BJ (cell line): ENCODE measurements around the gene MYRFL. TPM values are rescaled to one million over a fixed set of nuclear protein-coding genes. Genes with fewer than 3 reads are reported as not detected.

Experiments
- CTCF ChIA-PET: fragments of 350-600 bp; formaldehyde crosslinking; extraction: SDS; loops from one replicate; lab custom pipeline; 2021; ENCODE audit warnings: antibody characterized with exemption, inconsistent platforms; lab: Yijun Ruan, JAX
- POLR2A ChIA-PET: fragments of 300-600 bp; sonication (Branson Sonifier 250); formaldehyde crosslinking; extraction: SDS; loops from one replicate; lab custom pipeline; 2021; ENCODE audit warnings: antibody characterized with exemption; lab: Charles Lee
- DNase-seq: peaks from one replicate; pipeline ENCODE4 v3.0.0-alpha.2; 2011; ENCODE audit warnings: low read depth
- H3K27me3 ChIP-seq: 2 replicates; pipeline ENCODE4 v1.6.0; 2011; ENCODE audit warnings: low read length; ENCODE audit not compliant: control insufficient read depth, insufficient read depth
- H3K36me3 ChIP-seq: 2 replicates; pipeline ENCODE4 v1.5.1; 2011; ENCODE audit warnings: low read length; ENCODE audit not compliant: control insufficient read depth, insufficient read depth
- H3K4me3 ChIP-seq: 2 replicates; pipeline ENCODE4 v1.5.1; 2011; ENCODE audit warnings: low read depth, mild to moderate bottlenecking, control low read depth, low read length
- polyA plus RNA-seq: library from polyadenylated mRNA; depleted of rRNA; stranded (reverse); fragments of >200 nt; gene quantifications from 2 replicates; pipeline ENCODE4 v1.2.3, GENCODE V29; 2011
- TF ChIP-seq, protein P1 (sequence below): IDR thresholded peaks from 2 replicates; pipeline ENCODE4 v1.5.1; 2011; ENCODE audit warnings: low read depth, mild to moderate bottlenecking, control low read depth, inconsistent platforms, low read length, moderate library complexity; ENCODE audit not compliant: insufficient read depth

Gene MYRFL
- polyA plus RNA-seq, 1 experiment = not detected

- CTCF ChIA-PET = interaction anchor here (0.7 to 1.0 kb wide), 2 partner anchors 68 to 99 kb away, joined by 3 read pairs; no protein-coding TSS in a partner anchor
- POLR2A ChIA-PET = no interaction called here
- no peaks in the 10 kb centered on the region for H3K36me3 ChIP-seq
- TF ChIP-seq, protein P1, sequence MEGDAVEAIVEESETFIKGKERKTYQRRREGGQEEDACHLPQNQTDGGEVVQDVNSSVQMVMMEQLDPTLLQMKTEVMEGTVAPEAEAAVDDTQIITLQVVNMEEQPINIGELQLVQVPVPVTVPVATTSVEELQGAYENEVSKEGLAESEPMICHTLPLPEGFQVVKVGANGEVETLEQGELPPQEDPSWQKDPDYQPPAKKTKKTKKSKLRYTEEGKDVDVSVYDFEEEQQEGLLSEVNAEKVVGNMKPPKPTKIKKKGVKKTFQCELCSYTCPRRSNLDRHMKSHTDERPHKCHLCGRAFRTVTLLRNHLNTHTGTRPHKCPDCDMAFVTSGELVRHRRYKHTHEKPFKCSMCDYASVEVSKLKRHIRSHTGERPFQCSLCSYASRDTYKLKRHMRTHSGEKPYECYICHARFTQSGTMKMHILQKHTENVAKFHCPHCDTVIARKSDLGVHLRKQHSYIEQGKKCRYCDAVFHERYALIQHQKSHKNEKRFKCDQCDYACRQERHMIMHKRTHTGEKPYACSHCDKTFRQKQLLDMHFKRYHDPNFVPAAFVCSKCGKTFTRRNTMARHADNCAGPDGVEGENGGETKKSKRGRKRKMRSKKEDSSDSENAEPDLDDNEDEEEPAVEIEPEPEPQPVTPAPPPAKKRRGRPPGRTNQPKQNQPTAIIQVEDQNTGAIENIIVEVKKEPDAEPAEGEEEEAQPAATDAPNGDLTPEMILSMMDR = no peak
- no peak for DNase-seq
- H3K4me3 ChIP-seq = no peak overlapping the region
- H3K27me3 ChIP-seq = peaks cover 1% of the 10 kb centered on the region
Measured at GRCh38 chr12:69999561-69999960, 174.5 kb downstream of the MYRFL start.

GRCh38 chr12:70002097-70002911, 177.3 kb downstream of the MYRFL start:
- TF ChIP-seq, protein P1 = no peak
- Histone ChIP-seq H3K4me3 (no peak overlapping the region), H3K36me3 (no peaks in the 10 kb centered on the region), H3K27me3 (peaks cover 1% of the 10 kb centered on the region)
- ChIA-PET POLR2A (interaction anchor here (0.6 kb wide), 1 partner anchor 185 kb away, joined by 3 read pairs; no protein-coding TSS in a partner anchor), CTCF (interaction anchor here (0.6 to 0.9 kb wide), 3 partner anchors 14 to 574 kb away, joined by 3 read pairs; no protein-coding TSS in a partner anchor)
- no peak for DNase-seq

GRCh38 chr12:70002912-70003255, 177.9 kb downstream of the MYRFL start:
- no peaks in the 10 kb centered on the region for H3K36me3 ChIP-seq
- TF ChIP-seq, protein P1 = no peak
- no peak for DNase-seq
- ChIA-PET POLR2A (no interaction called here), CTCF (interaction anchor here (0.6 to 0.9 kb wide), 3 partner anchors 14 to 574 kb away, joined by 3 read pairs; no protein-coding TSS in a partner anchor)
- H3K27me3 ChIP-seq = peaks cover 1% of the 10 kb centered on the region
- H3K4me3 ChIP-seq = no peak overlapping the region

GRCh38 chr12:70005864-70006618, 181.0 kb downstream of the MYRFL start:
- Histone ChIP-seq H3K4me3 (no peak overlapping the region), H3K27me3 (peaks cover 1% of the 10 kb centered on the region), H3K36me3 (no peaks in the 10 kb centered on the region)
- CTCF ChIA-PET = interaction anchor here (0.6 to 1.0 kb wide), 2 partner anchors 106 to 145 kb away, joined by 3 read pairs; no protein-coding TSS in a partner anchor
- POLR2A ChIA-PET = no interaction called here
- no peak for DNase-seq
- TF ChIP-seq, protein P1 = no peak

DNA sequence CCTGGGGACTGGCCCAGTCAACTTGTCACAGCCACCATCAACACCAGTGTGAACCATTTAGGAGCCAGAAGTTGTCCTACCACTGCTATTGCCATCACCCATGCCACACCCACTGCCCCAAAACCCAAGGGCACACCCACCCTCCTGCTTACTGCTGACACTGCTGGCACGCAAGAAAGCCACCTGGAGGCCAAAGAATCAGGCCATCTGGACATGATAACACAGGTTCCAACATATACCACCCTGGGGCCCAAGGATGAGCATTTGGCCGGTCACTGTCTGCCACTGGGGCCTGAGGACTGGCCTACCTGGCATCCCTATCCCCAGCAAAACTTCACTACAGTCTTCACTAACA, 181.6 kb downstream of the MYRFL start:
- ChIA-PET CTCF (interaction anchor here (1.0 kb wide), 1 partner anchor 10 kb away, joined by 3 read pairs; no protein-coding TSS in a partner anchor), POLR2A (no interaction called here)
- no peaks in the 10 kb centered on the region for H3K36me3 ChIP-seq
- no peak for DNase-seq
- TF ChIP-seq, protein P1 = no peak
- no peak overlapping the region for H3K4me3 ChIP-seq
- H3K27me3 ChIP-seq = peaks cover 1% of the 10 kb centered on the region
